A673 (cell line): ENCODE results near the gene ELAVL3. TPM values are rescaled to one million over a fixed set of nuclear protein-coding genes. Genes with fewer than 3 reads are reported as not detected.

Experiments used
- BruUV-seq: library from RNA; stranded (reverse); fragments of 400-500 nt; replicated peaks from 2 replicates; lab custom pipeline; 2021; lab: Mats Ljungman, UMichigan
- CTCF ChIA-PET: fragments of 300-600 bp; sonication (Branson Sonifier 250); formaldehyde crosslinking; loops from one replicate; lab custom pipeline; 2022; ENCODE audit warnings: antibody characterized with exemption; lab: Charles Lee
- POLR2A ChIA-PET: fragments of 300-600 bp; sonication (Branson Sonifier 250); formaldehyde crosslinking; loops from one replicate; lab custom pipeline; 2022; ENCODE audit warnings: antibody characterized with exemption; ENCODE audit not compliant: low non-redundant PET; lab: Charles Lee
- DNase-seq: peaks from one replicate; pipeline ENCODE4 v3.0.0-alpha.2; 2015; ENCODE audit warnings: low spot score
- H3K27ac ChIP-seq: fragments of 200-600 bp; sonication (generic); 2 replicates; pipeline ENCODE4 v1.5.1; 2016; ENCODE audit warnings: mixed run types, low read depth, mild to moderate bottlenecking, mixed read lengths, antibody characterized with exemption, low read length; ENCODE audit not compliant: poor library complexity, severe bottlenecking
- H3K27me3 ChIP-seq: fragments of 200-600 bp; sonication (generic); replicated peaks from 2 replicates; pipeline ENCODE4 v1.6.1; 2017; ENCODE audit warnings: mixed run types, low read depth, mild to moderate bottlenecking, mixed read lengths, antibody characterized with exemption, low read length; ENCODE audit not compliant: insufficient read depth, poor library complexity
- H3K36me3 ChIP-seq: fragments of 200-600 bp; sonication (generic); 2 replicates; pipeline ENCODE4 v1.6.1; 2016; ENCODE audit warnings: mixed run types, mild to moderate bottlenecking, mixed read lengths, antibody characterized with exemption, low read length; ENCODE audit not compliant: insufficient read depth, poor library complexity, severe bottlenecking
- H3K4me1 ChIP-seq: fragments of 200-600 bp; sonication (generic); 2 replicates; pipeline ENCODE4 v1.6.1; 2017; ENCODE audit warnings: mixed run types, mild to moderate bottlenecking, mixed read lengths, antibody characterized with exemption, low read length; ENCODE audit not compliant: insufficient read depth, poor library complexity, severe bottlenecking
- H3K4me3 ChIP-seq: fragments of 200-600 bp; sonication (generic); 2 replicates; pipeline ENCODE4 v1.5.1; 2016; ENCODE audit warnings: low read depth, mixed run types, mild to moderate bottlenecking, mixed read lengths, low read length; ENCODE audit not compliant: poor library complexity, severe bottlenecking
- H3K9me3 ChIP-seq: fragments of 200-600 bp; sonication (generic); 2 replicates; pipeline ENCODE4 v1.6.1; 2016; ENCODE audit warnings: mixed run types, low read depth, mild to moderate bottlenecking, mixed read lengths, antibody characterized with exemption, low read length; ENCODE audit not compliant: poor library complexity, severe bottlenecking
- CTCF ChIP-seq: fragments of 300-800, 200-600 bp; sonication (generic); conservative IDR thresholded peaks from 2 replicates; pipeline ENCODE4 v1.5.1; 2017; ENCODE audit warnings: low read depth, mild to moderate bottlenecking, antibody characterized with exemption, low read length, moderate library complexity, mixed read lengths
- EZH2 ChIP-seq: fragments of 200-600 bp; sonication (generic); IDR thresholded peaks from 2 replicates; pipeline ENCODE4 v1.6.1; 2017; ENCODE audit warnings: borderline replicate concordance, low read depth, mild to moderate bottlenecking, mixed read lengths, antibody characterized with exemption, low read length; ENCODE audit not compliant: poor library complexity, severe bottlenecking
- intact Hi-C: fragments of 100-400 bp; cut with micrococcal nuclease; formaldehyde crosslinking; loops from one replicate; pipeline ENCODE4 v1.10.0; 2022; ENCODE audit not compliant: unreplicated experiment
- total RNA-seq: library from RNA; stranded (reverse); gene quantifications from 2 replicates; pipeline ENCODE4 v1.2.3, GENCODE V29; 2021

The ELAVL3 gene
- total RNA-seq, 1 experiment from 2014 or later, result 5.3 TPM

- TF ChIP-seq EZH2 (no peak), CTCF (no peak)
- peaks cover 49% of the 10 kb centered on the region for H3K36me3 ChIP-seq
These were observed 34.6 kb downstream of the ELAVL3 start for GRCh38 chr19:11446271-11446651.

GRCh38 chr19:11445141-11445540 lies 35.7 kb downstream of the ELAVL3 start:
- Histone ChIP-seq H3K27me3 (no peaks in the 10 kb centered on the region), H3K4me3 (no peak overlapping the region), H3K36me3 (peaks cover 60% of the 10 kb centered on the region), H3K4me1 (no peaks in the 10 kb centered on the region), H3K27ac (no peak overlapping the region), H3K9me3 (no peaks in the 10 kb centered on the region)
- BruUV-seq, result no TSS peak
- TF ChIP-seq CTCF, result no peak
- TF ChIP-seq EZH2, result no peak
- no peak for DNase-seq
- ChIA-PET POLR2A (no interaction called here), CTCF (no interaction called here)
- intact Hi-C loops, result loop anchor here (10.0 kb wide), 1 partner anchor 150 kb away; the partner anchor contains the start of gene TSPAN16

More at GRCh38 chr19:11446271-11446651, 34.6 kb downstream of the ELAVL3 start:
- Histone ChIP-seq H3K4me1 (peaks cover under 1% of the 10 kb centered on the region), H3K27ac (no peak overlapping the region), H3K4me3 (no peak overlapping the region), H3K9me3 (no peaks in the 10 kb centered on the region), H3K27me3 (no peaks in the 10 kb centered on the region)
- POLR2A ChIA-PET, result no interaction called here
- CTCF ChIA-PET, result interaction anchor here (0.6 kb wide), 1 partner anchor 133 kb away, joined by 3 read pairs; no protein-coding TSS in a partner anchor
- BruUV-seq, result no TSS peak
- DNase-seq, result no peak
- intact Hi-C loops, result loop anchor here (10.0 kb wide), 1 partner anchor 151 kb away; the partner anchor contains the start of gene TSPAN16

GRCh38 chr19:11444059-11444458 lies 36.8 kb downstream of the ELAVL3 start:
- H3K27ac ChIP-seq, result no peak overlapping the region
- POLR2A ChIA-PET, result no interaction called here
- no peaks in the 10 kb centered on the region for H3K9me3 ChIP-seq
- no peak for DNase-seq
- peaks cover 64% of the 10 kb centered on the region for H3K36me3 ChIP-seq
- no peaks in the 10 kb centered on the region for H3K4me1 ChIP-seq
- TF ChIP-seq EZH2 (no peak), CTCF (no peak)
- CTCF ChIA-PET, result no interaction called here
- no peak overlapping the region for H3K4me3 ChIP-seq
- intact Hi-C loops, result loop anchor here (10.0 kb wide), 1 partner anchor 149 kb away; the partner anchor contains the start of gene TSPAN16
- no peaks in the 10 kb centered on the region for H3K27me3 ChIP-seq
- BruUV-seq, result no TSS peak
